Activated T-helper 1 cell treated with anti-CD3 and anti-CD28 coated beads, Interleukin-12 subunit alpha, Interleukin-12 subunit beta, Interleukin-2, Interleukin-4 antibody, amounts not matched to agents 30 ng/mL and 10 ng/mL and 1 ng/mL, durations not matched to agents 14 hours and 24 hours and 36 hours (primary cell): ENCODE data around the gene MAML2. TPM values are rescaled to one million over a fixed set of nuclear protein-coding genes. Genes with fewer than 3 reads are reported as not detected.

ENCODE experiments used
- DNase-seq: peaks from one replicate; pipeline ENCODE4 v3.0.0; 2021; ENCODE audit warnings: low spot score
- H3K27ac Mint-ChIP-seq: one replicate; pipeline ENCODE4 v1.8.0; 2021; ENCODE audit warnings: mild to moderate bottlenecking, mixed read lengths
- H3K27me3 Mint-ChIP-seq: one replicate; pipeline ENCODE4 v1.8.0; 2022; ENCODE audit warnings: mild to moderate bottlenecking, moderate library complexity, mixed read lengths; ENCODE audit not compliant: insufficient read depth
- H3K36me3 Mint-ChIP-seq: one replicate; pipeline ENCODE4 v1.8.0; 2021; ENCODE audit warnings: low read depth, mixed read lengths
- H3K4me1 Mint-ChIP-seq: one replicate; pipeline ENCODE4 v1.8.0; 2021; ENCODE audit warnings: low read depth, mixed read lengths
- H3K4me3 Mint-ChIP-seq: one replicate; pipeline ENCODE4 v1.8.0; 2021; ENCODE audit warnings: mild to moderate bottlenecking, moderate library complexity, mixed read lengths
- H3K9me3 Mint-ChIP-seq: one replicate; pipeline ENCODE4 v1.8.0; 2021; ENCODE audit warnings: mixed read lengths
- intact Hi-C: fragments of 100-400 bp; cut with micrococcal nuclease; formaldehyde crosslinking; loops from one replicate; pipeline ENCODE4 v1.15.1; 2024
- total RNA-seq: library from RNA; stranded (reverse); gene quantifications from 2 replicates; pipeline ENCODE4 v1.2.3, GENCODE V29; 2022

The MAML2 gene
- total RNA-seq, 1 donor from 2014 or later: 10.0 TPM

- no peak for DNase-seq
- intact Hi-C loops: no loop called here
- Mint-ChIP-seq H3K36me3 (peaks cover 8% of the 10 kb centered on the region), H3K4me1 (peaks cover 20% of the 10 kb centered on the region), H3K27me3 (no peaks in the 10 kb centered on the region), H3K4me3 (no peak overlapping the region), H3K27ac (no peak overlapping the region), H3K9me3 (no peaks in the 10 kb centered on the region)
Observed at GRCh38 chr11:96361778-96362177, 18.8 kb upstream of the MAML2 start.

DNA sequence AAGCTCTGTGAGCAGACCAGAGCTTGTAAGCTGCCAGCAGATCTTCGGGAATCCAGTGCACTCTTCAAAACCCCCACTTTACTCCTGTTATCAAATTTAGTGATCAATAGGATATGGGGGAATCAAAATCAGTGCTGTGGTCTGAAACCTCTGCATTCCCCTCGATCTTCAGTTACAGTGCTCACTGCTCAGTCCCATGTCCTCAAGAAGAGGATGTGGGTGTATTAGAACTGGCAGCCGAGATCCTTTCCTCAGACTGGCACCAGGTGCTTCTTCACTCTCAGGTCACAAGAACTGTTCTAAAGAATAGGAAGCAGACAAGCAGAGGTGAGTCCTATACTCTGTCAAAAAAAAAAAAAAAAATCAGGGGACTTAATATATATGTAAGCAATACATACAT is 15.3 kb upstream of the MAML2 start:
- intact Hi-C loops: no loop called here

DNA sequence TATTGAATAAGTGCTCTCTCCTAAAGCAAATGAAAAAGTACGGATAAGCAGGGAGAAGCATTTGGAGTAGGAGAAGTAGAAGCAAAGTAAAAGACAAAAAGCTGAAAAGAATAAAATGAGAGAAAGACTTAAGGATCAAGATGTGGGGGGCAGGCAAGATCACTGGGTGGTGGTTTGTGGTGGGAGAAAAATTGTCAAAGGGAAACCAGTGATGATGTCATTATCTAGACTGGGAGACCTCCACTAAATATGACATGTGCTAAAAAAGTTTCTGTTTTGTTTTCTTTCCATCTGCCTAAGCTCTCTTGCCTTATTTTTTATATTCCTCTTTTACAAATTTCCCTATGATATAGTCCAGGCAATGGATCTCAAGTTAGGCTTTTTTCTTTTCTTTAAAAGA is 14.8 kb upstream of the MAML2 start:
- no peak for DNase-seq
- no peak overlapping the region for H3K4me3 Mint-ChIP-seq
- H3K4me1 Mint-ChIP-seq: peaks cover 28% of the 10 kb centered on the region
- no peaks in the 10 kb centered on the region for H3K27me3 Mint-ChIP-seq
- H3K27ac Mint-ChIP-seq: no peak overlapping the region
- no peaks in the 10 kb centered on the region for H3K9me3 Mint-ChIP-seq
- intact Hi-C loops: no loop called here
- peaks cover 26% of the 10 kb centered on the region for H3K36me3 Mint-ChIP-seq

More for the DNA sequence above, 15.3 kb upstream of the MAML2 start:
- Mint-ChIP-seq H3K4me1 (peaks cover 28% of the 10 kb centered on the region), H3K4me3 (no peak overlapping the region), H3K9me3 (no peaks in the 10 kb centered on the region), H3K27me3 (no peaks in the 10 kb centered on the region), H3K36me3 (peaks cover 26% of the 10 kb centered on the region), H3K27ac (no peak overlapping the region)
- no peak for DNase-seq

- Mint-ChIP-seq H3K9me3 (no peaks in the 10 kb centered on the region), H3K27me3 (no peaks in the 10 kb centered on the region), H3K4me1 (peaks cover 28% of the 10 kb centered on the region), H3K4me3 (no peak overlapping the region), H3K27ac (no peak overlapping the region), H3K36me3 (peaks cover 26% of the 10 kb centered on the region)
- intact Hi-C loops: no loop called here
- no peak for DNase-seq
Observed at GRCh38 chr11:96356848-96357247, 13.9 kb upstream of the MAML2 start.

DNA sequence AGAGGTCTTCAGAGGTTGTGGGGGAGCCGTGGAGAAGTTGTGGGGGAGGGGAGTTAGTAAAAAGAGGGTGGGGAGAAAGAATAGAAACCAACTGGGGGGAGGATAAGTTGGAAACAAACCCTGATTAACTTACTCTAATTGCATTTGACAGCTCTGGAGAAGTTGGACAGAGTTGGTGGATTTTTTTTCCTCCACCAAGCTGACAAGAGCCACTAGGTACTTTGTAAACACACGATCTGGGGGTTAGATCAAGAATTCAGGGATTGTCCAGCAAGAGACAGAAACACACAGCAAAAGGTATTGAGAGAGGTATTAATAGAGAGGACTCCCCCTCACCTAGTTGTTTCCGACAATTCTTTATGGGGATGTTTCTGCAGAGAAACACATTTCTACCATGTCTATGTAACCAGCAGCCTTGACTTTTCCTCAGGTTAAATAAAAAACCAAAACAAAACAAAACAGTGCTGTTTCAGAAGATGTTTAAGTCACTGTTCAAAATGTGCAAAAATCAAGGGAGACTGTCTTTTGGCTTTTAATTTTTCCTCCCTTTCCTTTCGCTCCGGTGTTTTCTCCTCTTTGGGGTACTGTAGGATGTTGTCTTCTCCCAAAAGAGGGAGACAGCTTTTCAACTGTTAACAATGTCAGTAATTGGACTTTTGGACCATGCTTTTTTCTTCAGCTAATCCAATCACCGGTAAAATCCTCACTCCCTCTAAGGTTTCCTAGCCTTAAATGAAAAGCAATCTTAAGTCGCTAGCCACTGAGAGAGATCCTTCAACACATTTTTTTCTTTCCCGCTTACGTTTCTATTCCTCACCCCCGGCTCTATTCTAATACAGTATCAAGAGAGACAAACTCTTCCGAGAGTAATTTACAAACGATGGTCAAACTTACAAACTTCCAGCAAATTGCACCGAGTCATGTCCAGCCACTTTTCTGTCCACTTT is 708 bp downstream of the MAML2 start:
- Mint-ChIP-seq H3K27me3 (no peaks in the 10 kb centered on the region), H3K4me1 (peaks cover 58% of the 10 kb centered on the region), H3K36me3 (peaks cover 4% of the 10 kb centered on the region), H3K4me3 (peak overlapping the region; percentile 94), H3K27ac (peak overlapping the region; percentile 89), H3K9me3 (no peaks in the 10 kb centered on the region)
- DNase-seq: no peak
- intact Hi-C loops: loop anchor here (1.0 to 5.0 kb wide), 3 partner anchors 137 to 1245 kb away; partner anchors contain the start of gene MTMR2

DNA sequence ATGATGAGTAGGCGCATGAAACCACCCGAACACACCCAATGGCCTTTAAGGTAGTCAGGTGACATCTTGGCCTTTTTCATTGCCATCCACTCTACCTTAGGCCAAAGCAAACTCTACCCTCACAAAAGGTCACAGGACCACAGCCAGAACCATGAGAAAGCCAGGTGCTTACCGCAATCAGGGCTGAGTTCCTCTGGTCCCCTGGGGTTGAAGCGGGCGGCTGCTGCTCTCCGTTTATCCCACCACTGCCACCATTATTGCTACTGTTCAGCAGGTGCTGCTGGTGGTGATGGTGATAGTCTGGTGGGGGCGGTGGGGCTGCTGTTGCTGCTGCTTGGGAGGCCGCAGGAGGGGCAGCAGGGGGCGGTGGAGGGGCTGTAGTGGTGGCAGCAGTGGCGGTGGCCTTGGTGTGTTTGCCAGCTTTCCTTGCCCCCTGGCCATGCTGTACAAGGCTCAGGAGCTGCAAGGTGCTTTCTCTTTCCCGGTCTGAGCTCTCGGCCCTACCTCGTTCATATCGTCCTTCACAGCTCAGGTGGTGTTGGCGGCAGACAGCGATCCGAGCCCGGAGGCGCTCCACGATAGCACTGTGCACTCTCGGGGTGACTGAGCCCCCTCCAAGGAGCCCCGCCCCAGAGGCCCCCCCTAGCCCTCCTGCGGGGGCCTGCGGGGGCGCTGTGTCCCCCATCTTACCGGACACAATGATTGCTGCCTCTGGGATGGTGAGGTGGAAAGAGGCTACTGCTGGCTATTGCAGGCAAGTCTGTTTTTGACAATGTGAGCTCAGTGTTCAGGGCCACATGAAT is 1.6 kb downstream of the MAML2 start:
- Mint-ChIP-seq H3K36me3 (peaks cover 6% of the 10 kb centered on the region), H3K4me3 (peak overlapping the region; percentile 94), H3K27ac (peak overlapping the region; percentile 89), H3K27me3 (no peaks in the 10 kb centered on the region), H3K4me1 (peaks cover 65% of the 10 kb centered on the region), H3K9me3 (no peaks in the 10 kb centered on the region)
- intact Hi-C loops: loop anchor here (1.0 to 5.0 kb wide), 3 partner anchors 136 to 1244 kb away; partner anchors contain the start of gene MTMR2
- peak; percentile 65 for DNase-seq

DNA sequence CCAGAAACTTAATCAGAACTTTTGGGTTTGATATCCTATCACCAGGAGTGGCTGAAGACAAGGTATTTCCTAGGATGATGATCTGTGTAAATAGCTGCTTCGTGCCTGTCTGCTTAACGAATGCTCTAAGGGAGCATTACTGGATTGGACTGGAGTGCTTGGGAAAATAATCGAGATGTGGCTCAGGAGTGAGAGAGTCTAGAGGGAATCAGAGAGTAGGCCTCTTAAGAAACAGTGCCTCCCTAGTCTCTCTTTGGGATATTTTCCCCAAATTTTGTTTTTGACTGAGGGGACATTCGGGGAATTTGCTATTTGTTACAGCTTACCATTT is 2.5 kb downstream of the MAML2 start:
- H3K9me3 Mint-ChIP-seq: no peaks in the 10 kb centered on the region
- H3K36me3 Mint-ChIP-seq: peaks cover 14% of the 10 kb centered on the region
- no peaks in the 10 kb centered on the region for H3K27me3 Mint-ChIP-seq
- H3K4me1 Mint-ChIP-seq: peaks cover 72% of the 10 kb centered on the region
- H3K4me3 Mint-ChIP-seq: peak overlapping the region; percentile 94
- DNase-seq: no peak
- intact Hi-C loops: loop anchor here (5.0 kb wide), 1 partner anchor 1243 kb away; no protein-coding TSS in a partner anchor
- H3K27ac Mint-ChIP-seq: peak overlapping the region; percentile 89

DNA sequence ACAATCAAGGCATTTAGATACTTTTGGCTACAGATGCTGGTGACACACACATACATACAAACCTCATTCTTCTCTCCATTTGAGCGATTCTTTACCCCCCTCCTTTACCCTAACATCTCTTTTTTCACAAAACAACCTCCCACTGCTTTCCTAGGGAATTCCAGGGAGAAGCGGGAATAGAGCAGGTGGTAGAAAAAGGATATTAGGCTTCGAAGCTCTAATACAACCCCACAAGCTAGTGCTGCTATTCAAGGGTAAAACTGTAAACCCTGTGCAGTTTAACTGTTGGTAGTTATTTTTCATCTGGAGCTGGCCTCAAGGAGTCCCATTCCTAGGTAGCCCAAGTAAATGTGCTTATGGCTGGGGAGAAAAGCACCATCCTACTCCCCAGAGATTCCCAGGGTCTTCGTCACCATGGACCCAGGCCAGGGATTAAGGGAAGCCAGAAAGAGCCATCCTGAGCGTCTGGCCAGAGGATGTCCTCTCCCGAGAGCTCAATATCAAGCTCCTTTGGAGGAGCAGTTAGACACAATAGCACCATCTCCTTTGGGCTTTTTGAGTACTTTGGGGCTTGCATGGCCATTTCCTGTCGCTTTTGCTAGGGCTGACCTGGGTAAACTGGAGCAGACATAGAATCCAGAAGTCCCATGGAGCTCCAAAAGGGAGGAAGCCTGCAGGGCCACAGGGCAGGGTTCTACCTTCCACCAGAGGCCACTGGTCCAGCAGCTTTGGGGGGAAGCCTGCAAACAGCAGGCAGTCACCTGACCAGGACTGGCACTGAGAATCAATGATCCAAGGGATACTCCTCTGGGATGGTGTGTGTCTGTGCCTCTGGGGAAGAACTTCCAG is 3.1 kb downstream of the MAML2 start:
- no peak for DNase-seq
- Mint-ChIP-seq H3K36me3 (peaks cover 16% of the 10 kb centered on the region), H3K27ac (peak overlapping the region; percentile 89), H3K27me3 (no peaks in the 10 kb centered on the region), H3K4me3 (peak overlapping the region; percentile 94), H3K4me1 (peaks cover 75% of the 10 kb centered on the region), H3K9me3 (no peaks in the 10 kb centered on the region)
- intact Hi-C loops: loop anchor here (1.0 to 5.0 kb wide), 4 partner anchors 11 to 1243 kb away; no protein-coding TSS in a partner anchor

DNA sequence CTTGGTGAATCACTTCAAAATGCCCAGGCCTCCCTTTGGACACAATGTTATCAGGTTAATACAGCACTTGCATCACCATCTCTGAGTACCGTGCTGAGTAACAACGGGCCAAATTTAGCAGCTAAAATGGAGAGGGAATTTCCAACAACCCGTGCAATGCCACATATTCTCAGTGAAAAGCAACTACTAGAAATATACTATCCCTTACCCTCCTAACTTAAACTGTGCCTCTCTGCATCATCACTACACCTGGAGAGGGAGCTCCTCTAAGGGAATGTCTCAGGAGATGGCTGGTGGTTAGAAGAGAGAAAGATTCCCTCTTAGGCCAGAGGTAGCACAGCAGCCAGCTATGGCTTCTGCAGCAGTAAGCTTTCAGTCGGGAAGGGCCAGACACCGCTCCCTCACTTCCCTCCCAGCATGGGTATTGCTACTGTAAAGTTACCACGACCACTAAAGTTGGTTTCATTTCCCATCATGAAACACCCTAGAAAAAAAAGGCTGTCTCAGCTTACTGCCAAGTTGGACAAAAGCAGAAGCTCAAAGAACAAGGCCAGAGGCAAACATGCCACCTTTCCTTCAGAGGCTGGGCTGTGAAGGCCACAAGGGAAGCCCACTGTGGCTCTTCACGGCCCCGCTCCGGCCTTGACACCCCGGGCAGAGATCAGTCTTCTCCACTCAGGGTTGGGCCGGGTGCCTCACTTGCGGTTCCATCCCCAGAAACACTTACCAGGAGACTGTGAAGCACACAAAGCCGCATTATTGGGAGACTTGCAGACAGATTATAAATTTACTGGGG is 3.9 kb downstream of the MAML2 start:
- Mint-ChIP-seq H3K36me3 (peaks cover 24% of the 10 kb centered on the region), H3K27ac (peak overlapping the region; percentile 89), H3K4me3 (peak overlapping the region; percentile 94), H3K4me1 (peaks cover 82% of the 10 kb centered on the region), H3K27me3 (no peaks in the 10 kb centered on the region), H3K9me3 (no peaks in the 10 kb centered on the region)
- DNase-seq: peak; percentile 49
- intact Hi-C loops: loop anchor here (1.0 to 2.0 kb wide), 6 partner anchors 10 to 183 kb away; no protein-coding TSS in a partner anchor

- Mint-ChIP-seq H3K27me3 (no peaks in the 10 kb centered on the region), H3K9me3 (no peaks in the 10 kb centered on the region), H3K36me3 (peaks cover 26% of the 10 kb centered on the region), H3K27ac (peak overlapping the region; percentile 89), H3K4me1 (peaks cover 82% of the 10 kb centered on the region), H3K4me3 (peak overlapping the region; percentile 94)
- DNase-seq: peak; percentile 42
- intact Hi-C loops: loop anchor here (1.0 to 2.0 kb wide), 4 partner anchors 45 to 181 kb away; no protein-coding TSS in a partner anchor
Observed at GRCh38 chr11:96337541-96338431, 5.2 kb downstream of the MAML2 start.

- DNase-seq: no peak
- Mint-ChIP-seq H3K4me3 (no peak overlapping the region), H3K27ac (peak overlapping the region; percentile 12), H3K36me3 (peaks cover 26% of the 10 kb centered on the region), H3K9me3 (no peaks in the 10 kb centered on the region), H3K27me3 (no peaks in the 10 kb centered on the region), H3K4me1 (peaks cover 81% of the 10 kb centered on the region)
- intact Hi-C loops: no loop called here
Observed at GRCh38 chr11:96335388-96335787, 7.6 kb downstream of the MAML2 start.
